GM23338 (cell line): Measurements from ENCODE around the gene BLOC1S1. TPM values are rescaled to one million over a fixed set of nuclear protein-coding genes. Genes with fewer than 3 reads are reported as not detected.
A peak's percentile ranks its signal among the peaks of the same experiment; 100 is the strongest.

Experiments used
- ATAC-seq: fragments of 200-7000 bp; cut with Tn5 transposase; 3 replicates; pipeline ENCODE4 v1.9.1; 2020
- DNase-seq: peaks from one replicate; pipeline ENCODE4 v3.0.0-alpha.2; 2015; ENCODE audit warnings: low spot score
- H2AFZ ChIP-seq: fragments of 200-600 bp; sonication (generic); 2 replicates; pipeline ENCODE4 v1.8.0; 2016; ENCODE audit warnings: antibody characterized with exemption, mild to moderate bottlenecking, moderate library complexity
- H3F3A ChIP-seq: fragments of 200-600 bp; sonication (generic); replicated peaks from 2 replicates; pipeline ENCODE4 v1.8.0; 2017; ENCODE audit warnings: antibody characterized with exemption, mixed run types, low read depth
- H3K27ac ChIP-seq: fragments of 200-600 bp; sonication (generic); 2 replicates; pipeline ENCODE4 v1.6.1; 2016; ENCODE audit warnings: low read depth
- H3K27me3 ChIP-seq: fragments of 200-600 bp; sonication (generic); 2 replicates; pipeline ENCODE4 v1.8.0; 2016; ENCODE audit warnings: mild to moderate bottlenecking, mixed run types, moderate library complexity; ENCODE audit not compliant: insufficient read depth
- H3K36me3 ChIP-seq: fragments of 200-600 bp; sonication (generic); 2 replicates; pipeline ENCODE4 v1.8.0; 2016; ENCODE audit warnings: mild to moderate bottlenecking; ENCODE audit not compliant: insufficient read depth
- H3K4me1 ChIP-seq: fragments of 200-600 bp; sonication (generic); 2 replicates; pipeline ENCODE4 v1.8.0; 2016; ENCODE audit warnings: mild to moderate bottlenecking, moderate library complexity; ENCODE audit not compliant: insufficient read depth
- H3K4me2 ChIP-seq: fragments of 200-600 bp; sonication (generic); 2 replicates; pipeline ENCODE4 v1.7.1; 2017; ENCODE audit warnings: mixed run types
- H3K4me3 ChIP-seq: fragments of 200-600 bp; sonication (generic); 2 replicates; pipeline ENCODE4 v1.6.1; 2016; ENCODE audit warnings: mixed run types
- H3K79me2 ChIP-seq: fragments of 200-600 bp; sonication (generic); replicated peaks from 2 replicates; pipeline ENCODE4 v1.8.0; 2017; ENCODE audit warnings: mild to moderate bottlenecking; ENCODE audit not compliant: insufficient read depth
- H3K9me2 ChIP-seq: fragments of 200-600 bp; sonication (generic); 2 replicates; pipeline ENCODE4 v1.8.0; 2017; ENCODE audit not compliant: insufficient read depth
- H4K20me1 ChIP-seq: fragments of 200-600 bp; sonication (generic); replicated peaks from 2 replicates; pipeline ENCODE4 v1.8.0; 2017; ENCODE audit warnings: mild to moderate bottlenecking; ENCODE audit not compliant: insufficient read depth
- H3K27ac Mint-ChIP-seq: 2 replicates; pipeline ENCODE4 v1.8.0; 2020; ENCODE audit warnings: inconsistent platforms, mild to moderate bottlenecking, moderate library complexity, mixed read lengths
- H3K27me3 Mint-ChIP-seq: 3 replicates; pipeline ENCODE4 v1.8.0; 2022; ENCODE audit warnings: low read depth, mild to moderate bottlenecking, moderate library complexity, mixed read lengths, inconsistent platforms; ENCODE audit not compliant: insufficient read depth, poor library complexity
- H3K36me3 Mint-ChIP-seq: 3 replicates; pipeline ENCODE4 v1.8.0; 2021; ENCODE audit warnings: low read depth, mild to moderate bottlenecking, inconsistent platforms, moderate library complexity, mixed read lengths
- H3K4me1 Mint-ChIP-seq: 3 replicates; pipeline ENCODE4 v1.8.0; 2020; ENCODE audit warnings: mild to moderate bottlenecking, inconsistent platforms, mixed read lengths
- H3K4me3 Mint-ChIP-seq: 3 replicates; pipeline ENCODE4 v1.8.0; 2021; ENCODE audit warnings: moderate library complexity, mild to moderate bottlenecking, inconsistent platforms, mixed read lengths
- H3K9me3 Mint-ChIP-seq: 3 replicates; pipeline ENCODE4 v1.8.0; 2020; ENCODE audit warnings: moderate library complexity, mild to moderate bottlenecking, inconsistent platforms, mixed read lengths
- CREB1 ChIP-seq: fragments of 250-450 bp; sonication (Bioruptor Pico); IDR thresholded peaks from 2 replicates; pipeline ENCODE4 v1.5.0; 2020; ENCODE audit warnings: low read depth, mild to moderate bottlenecking, moderate library complexity
- CTCF ChIP-seq, 2 experiments: fragments of 200-600 bp in 1 of 2; sonication (generic) in 1 of 2; conservative IDR thresholded peaks; 2 replicates each; pipeline versions ENCODE4 v1.5.1 to v1.6.1; 2016 to 2017; ENCODE audit warnings: antibody characterized with exemption in 2 of 2, low read depth in 2 of 2, mild to moderate bottlenecking in 2 of 2, moderate library complexity in 1 of 2
- ETS1 ChIP-seq: IDR thresholded peaks from 2 replicates; pipeline ENCODE4 v1.6.1; 2016; ENCODE audit warnings: antibody characterized with exemption
- EZH2 ChIP-seq: fragments of 200-600 bp; sonication (generic); IDR thresholded peaks from one replicate; pipeline ENCODE4 v1.8.0; 2017; ENCODE audit warnings: antibody characterized with exemption, mild to moderate bottlenecking, low read depth; ENCODE audit not compliant: unreplicated experiment
- EZH2phosphoT487 ChIP-seq: fragments of 200-600 bp; sonication (generic); IDR thresholded peaks from one replicate; pipeline ENCODE4 v1.8.1; 2018; ENCODE audit warnings: antibody characterized with exemption; ENCODE audit not compliant: unreplicated experiment
- NANOG ChIP-seq: IDR thresholded peaks from 2 replicates; pipeline ENCODE4 v1.6.1; 2016; ENCODE audit warnings: antibody characterized with exemption, borderline replicate concordance
- POLR2AphosphoS5 ChIP-seq: IDR thresholded peaks from 2 replicates; pipeline ENCODE4 v1.6.1; 2016; ENCODE audit warnings: antibody characterized with exemption, low read depth
- REST ChIP-seq: IDR thresholded peaks from one replicate; pipeline ENCODE4 v1.6.1; 2018; ENCODE audit warnings: antibody characterized with exemption; ENCODE audit not compliant: unreplicated experiment
- STAT1 ChIP-seq: IDR thresholded peaks from one replicate; pipeline ENCODE4 v1.6.1; 2016; ENCODE audit warnings: antibody characterized with exemption; ENCODE audit not compliant: unreplicated experiment
- ZNF331 ChIP-seq: fragments of 250-450 bp; sonication (Bioruptor Pico); IDR thresholded peaks from 2 replicates; pipeline ENCODE4 v1.5.0; 2020; ENCODE audit warnings: low read depth, mild to moderate bottlenecking, moderate library complexity
- long read RNA-seq: library from polyadenylated mRNA; unstranded; transcript quantifications from one replicate; pipeline ENCODE4 v2.0.0, GENCODE V29; 2020; ENCODE audit not compliant: unreplicated experiment
- polyA plus RNA-seq: library from polyadenylated mRNA; unstranded; fragments of >200 nt; fragmentation: Nextera tagmentation; extraction: Ambion mirVana; gene quantifications from 2 replicates; pipeline ENCODE4 v1.2.1, GENCODE V29; 2016
- total RNA-seq: library from RNA; depleted of rRNA; stranded (reverse); fragments of >200 nt; shearing (Covaris generic); gene quantifications from 2 replicates; pipeline ENCODE4 v1.2.3, GENCODE V29; 2014; rRNA removed

The BLOC1S1 gene
- total RNA-seq, result 52.3 and 68.3 TPM in 2 replicates
- 174 and 198 TPM in 2 replicates for polyA plus RNA-seq
- long read RNA-seq, transcript BLOC1S1-203 (4 exons, 571 nt), result major isoform, 37 of 54 reads
- long read RNA-seq, transcript BLOC1S1-201 (4 exons, 837 nt), result minor isoform, 11 of 54 reads
- long read RNA-seq, partial matches to known transcripts, result 0 of 54 reads
- long read RNA-seq, other reads (novel, unspliced or antisense), result 2 of 54 reads

- peak; percentile 90 for ATAC-seq
These were observed at the start of gene BLOC1S1 for GRCh38 chr12:55715833-55716581. Gene BLOC1S1 (plus strand): TSS chr12:55716046. CDS start chr12:55716052, 6 bp downstream.

GRCh38 chr12:55666508-55666907 lies 49.3 kb upstream of the BLOC1S1 start:
- Histone ChIP-seq H2AFZ (no peak overlapping the region; the same call in 1 of the 2 replicates), H4K20me1 (no peaks in the 10 kb centered on the region), H3K4me1 (no peaks in the 10 kb centered on the region), H3K36me3 (no peaks in the 10 kb centered on the region), H3K27ac (no peak overlapping the region), H3K9me2 (no peaks in the 10 kb centered on the region), H3K4me3 (no peak overlapping the region), H3K4me2 (no peak overlapping the region), H3F3A (no peaks in the 10 kb centered on the region), H3K27me3 (no peaks in the 10 kb centered on the region), H3K79me2 (no peaks in the 10 kb centered on the region)
- Mint-ChIP-seq H3K9me3 (no peaks in the 10 kb centered on the region), H3K36me3 (no peaks in the 10 kb centered on the region), H3K4me1 (no peaks in the 10 kb centered on the region), H3K4me3 (no peak overlapping the region), H3K27ac (no peak overlapping the region), H3K27me3 (peaks cover 7% of the 10 kb centered on the region)
- TF ChIP-seq EZH2, result no peak
- no peak for TF ChIP-seq POLR2AphosphoS5
- no peak for TF ChIP-seq ZNF331 (CRISPR knock-in tag)
- no peak for TF ChIP-seq EZH2phosphoT487
- no peak for TF ChIP-seq REST
- TF ChIP-seq NANOG, result no peak
- no peak for TF ChIP-seq ETS1
- no peak for TF ChIP-seq STAT1
- TF ChIP-seq CTCF (conservative IDR thresholded peaks at IDR 0.05; ENCODE audit: low read depth in 2 of 2), result no peak
- ATAC-seq (no peak), DNase-seq (no peak)

More at GRCh38 chr12:55715833-55716581, at the start of gene BLOC1S1:
- peaks cover 24% of the 10 kb centered on the region for H3K27me3 Mint-ChIP-seq
- Histone ChIP-seq H3K9me2 (no peaks in the 10 kb centered on the region), H3K4me3 (peak within 1 kb of the TSS; percentile 94), H3K4me1 (peaks cover 37% of the 10 kb centered on the region), H3K36me3 (no peaks in the 10 kb centered on the region), H3K27me3 (peaks cover 8% of the 10 kb centered on the region; the same call in 1 of the 2 replicates), H3K79me2 (peaks cover 10% of the 10 kb centered on the region; the same call in 1 of the 2 replicates), H2AFZ (peak within 1 kb of the TSS; percentile 98), H3K27ac (peak within 1 kb of the TSS; percentile 97), H3F3A (peaks cover 16% of the 10 kb centered on the region; the same call in 1 of the 2 replicates), H3K4me2 (peak within 1 kb of the TSS; percentile 98), H4K20me1 (no peaks in the 10 kb centered on the region)
- H3K9me3 Mint-ChIP-seq, result peaks cover 6% of the 10 kb centered on the region; the same call in 2 of the 3 replicates
- peak within 1 kb of the TSS; percentile 79 for H3K27ac Mint-ChIP-seq
- peaks cover 4% of the 10 kb centered on the region; the same call in 2 of the 3 replicates for H3K36me3 Mint-ChIP-seq
- H3K4me1 Mint-ChIP-seq, result peaks cover 35% of the 10 kb centered on the region
- peak; percentile 96 for DNase-seq
- peak within 1 kb of the TSS; percentile 82 for H3K4me3 Mint-ChIP-seq
- peak; percentile 55 for TF ChIP-seq POLR2AphosphoS5
- TF ChIP-seq NANOG, result no peak
- TF ChIP-seq CREB1, result peak; percentile 65; the same call in 1 of the 2 replicates
- TF ChIP-seq ETS1, result peak; percentile 72; the same call in 1 of the 2 replicates
- no peak for TF ChIP-seq ZNF331 (CRISPR knock-in tag)
- TF ChIP-seq EZH2, result no peak
